H1 (cell line): ENCODE results near the gene RCSD1. TPM values are rescaled to one million over a fixed set of nuclear protein-coding genes. Genes with fewer than 3 reads are reported as not detected.

Source experiments
- CTCF ChIA-PET: fragments of 300-600 bp; sonication (Branson Sonifier 250); formaldehyde crosslinking; loops from one replicate; lab custom pipeline; 2021; ENCODE audit not compliant: partially characterized antibody; lab: Charles Lee
- POLR2A ChIA-PET: fragments of 300-600 bp; sonication (Branson Sonifier 250); formaldehyde crosslinking; loops from one replicate; lab custom pipeline; 2021; ENCODE audit warnings: inconsistent platforms; ENCODE audit not compliant: partially characterized antibody; lab: Charles Lee
- DNase-seq, 2 experiments: peaks; one replicate each; pipeline versions ENCODE4 v3.0.0 to v3.0.0-alpha.2; 2010 to 2022; ENCODE audit warnings: low spot score in 2 of 2, low read depth in 1 of 2, mixed read lengths in 1 of 2
- FAIRE-seq: peaks from 2 replicates; lab custom pipeline; 2011; peaks lifted over from hg19 to GRCh38; lab: Jason Lieb, UNC
- H2AFZ ChIP-seq: 2 replicates; pipeline ENCODE4 v1.8.1; 2012; ENCODE audit warnings: low read length, inconsistent platforms
- H2AK5ac ChIP-seq: 2 replicates; pipeline ENCODE4 v1.6.1; 2013; ENCODE audit warnings: low read depth, low read length
- H2BK120ac ChIP-seq: replicated peaks from 2 replicates; pipeline ENCODE3; 2013; ENCODE audit warnings: low read depth, low read length, inconsistent platforms
- H2BK12ac ChIP-seq: 2 replicates; pipeline ENCODE4 v1.6.1; 2013; ENCODE audit warnings: low read depth, low read length
- H2BK15ac ChIP-seq: 2 replicates; pipeline ENCODE4 v1.6.1; 2013; ENCODE audit warnings: low read length
- H2BK20ac ChIP-seq: 2 replicates; pipeline ENCODE4 v1.6.1; 2013; ENCODE audit warnings: low read length
- H2BK5ac ChIP-seq: 2 replicates; pipeline ENCODE4 v1.6.1; 2013; ENCODE audit warnings: low read depth, low read length
- H3K14ac ChIP-seq: 2 replicates; pipeline ENCODE4 v1.6.1; 2013; ENCODE audit warnings: inconsistent platforms; ENCODE audit not compliant: insufficient read length
- H3K18ac ChIP-seq: 2 replicates; pipeline ENCODE4 v1.6.1; 2013; ENCODE audit warnings: low read length; ENCODE audit errors: extremely low read depth
- H3K23ac ChIP-seq: 2 replicates; pipeline ENCODE4 v1.6.1; 2013; ENCODE audit warnings: inconsistent platforms; ENCODE audit not compliant: insufficient read length
- H3K23me2 ChIP-seq: 2 replicates; pipeline ENCODE4 v1.6.1; 2013; ENCODE audit warnings: low read depth, low read length
- H3K27ac ChIP-seq: 2 replicates; pipeline ENCODE4 v1.6.1; 2011; ENCODE audit warnings: low read depth, low read length, inconsistent platforms
- H3K27me3 ChIP-seq, 4 experiments: replicated peaks in 1 of 4; 1 replicate in 1 of 4; 2 replicates in 3 of 4; pipeline versions ENCODE4 v1.6.1 to v1.8.1; 2011 to 2013; ENCODE audit warnings: low read length in 3 of 4, mild to moderate bottlenecking in 3 of 4, inconsistent platforms in 2 of 4, mixed read lengths in 2 of 4, moderate library complexity in 1 of 4; ENCODE audit not compliant: control insufficient read depth in 3 of 4, insufficient read depth in 3 of 4; ENCODE audit errors: extremely low read depth in 1 of 4
- H3K36me3 ChIP-seq, 4 experiments: 2 replicates each; pipeline versions ENCODE4 v1.6.1 to v1.8.1; 2011 to 2013; ENCODE audit warnings: mild to moderate bottlenecking in 4 of 4, low read length in 3 of 4, moderate library complexity in 2 of 4, control low read depth in 1 of 4, inconsistent platforms in 1 of 4; ENCODE audit not compliant: insufficient read depth in 4 of 4, control insufficient read depth in 2 of 4
- H3K4ac ChIP-seq: replicated peaks from 2 replicates; pipeline ENCODE3; 2013; ENCODE audit warnings: low read length, low read depth, mixed read lengths, inconsistent platforms; ENCODE audit not compliant: insufficient read length
- H3K4me1 ChIP-seq, 4 experiments: replicated peaks in 1 of 4; 1 replicate in 1 of 4; 2 replicates in 3 of 4; pipeline versions ENCODE4 v1.6.1 to v1.8.1; 2011 to 2013; ENCODE audit warnings: low read length in 3 of 4, inconsistent platforms in 2 of 4, mixed read lengths in 1 of 4; ENCODE audit not compliant: insufficient read depth in 4 of 4, control insufficient read depth in 3 of 4
- H3K4me2 ChIP-seq, 2 experiments: 2 replicates each; pipeline versions ENCODE4 v1.6.1 to v1.8.1; 2011 to 2013; ENCODE audit warnings: low read depth in 2 of 2, low read length in 2 of 2, control low read depth in 1 of 2, inconsistent platforms in 1 of 2, mild to moderate bottlenecking in 1 of 2; ENCODE audit not compliant: insufficient read depth in 1 of 2
- H3K4me3 ChIP-seq, 4 experiments: fragments of 200-600, 300-600 bp in 1 of 4; sonication (generic), shearing (Covaris generic), sonication (Bioruptor Twin) in 1 of 4; 2 replicates each; pipeline versions ENCODE4 v1.5.1 to v1.8.1; 2011 to 2016; ENCODE audit warnings: low read length in 4 of 4, low read depth in 3 of 4, control low read depth in 2 of 4, inconsistent platforms in 2 of 4, mild to moderate bottlenecking in 2 of 4, mixed read lengths in 1 of 4, moderate library complexity in 1 of 4; ENCODE audit not compliant: insufficient read depth in 2 of 4; ENCODE audit errors: extremely low read depth in 1 of 4
- H3K56ac ChIP-seq: replicated peaks from 2 replicates; pipeline ENCODE3; 2013; ENCODE audit warnings: low read depth, mild to moderate bottlenecking, mixed read lengths, low read length, inconsistent platforms; ENCODE audit not compliant: insufficient read length
- H3K79me1 ChIP-seq: 2 replicates; pipeline ENCODE4 v1.6.1; 2013; ENCODE audit warnings: low read depth, low read length, control low read depth
- H3K79me2 ChIP-seq, 2 experiments: 2 replicates each; pipeline versions ENCODE4 v1.6.1 to v1.8.1; 2012 to 2013; ENCODE audit warnings: low read length in 2 of 2, mild to moderate bottlenecking in 2 of 2, inconsistent platforms in 1 of 2; ENCODE audit not compliant: insufficient read depth in 2 of 2, control insufficient read depth in 1 of 2
- H3K9ac ChIP-seq, 4 experiments: replicated peaks in 1 of 4; 1 replicate in 1 of 4; 2 replicates in 3 of 4; pipeline versions ENCODE4 v1.6.1 to v1.8.1; 2011 to 2013; ENCODE audit warnings: low read depth in 3 of 4, low read length in 3 of 4, control low read depth in 2 of 4, mild to moderate bottlenecking in 2 of 4, moderate library complexity in 2 of 4, inconsistent platforms in 1 of 4; ENCODE audit errors: extremely low read depth in 1 of 4
- H3K9me3 ChIP-seq, 2 experiments: 2 replicates each; pipeline versions ENCODE4 v1.6.1 to v1.8.1; 2012 to 2013; ENCODE audit warnings: mild to moderate bottlenecking in 2 of 2, moderate library complexity in 2 of 2, control low read depth in 1 of 2, inconsistent platforms in 1 of 2, low read depth in 1 of 2, low read length in 1 of 2, mixed read lengths in 1 of 2; ENCODE audit not compliant: insufficient read depth in 2 of 2
- H4K20me1 ChIP-seq, 2 experiments: replicated peaks in 1 of 2; 2 replicates each; pipeline versions ENCODE3 to v1.8.1; 2011 to 2013; ENCODE audit warnings: inconsistent platforms in 2 of 2, low read length in 2 of 2, mild to moderate bottlenecking in 1 of 2; ENCODE audit not compliant: insufficient read depth in 2 of 2, control insufficient read depth in 1 of 2
- H4K5ac ChIP-seq: 2 replicates; pipeline ENCODE4 v1.6.1; 2013; ENCODE audit warnings: low read length, low read depth, mixed read lengths, inconsistent platforms; ENCODE audit not compliant: insufficient read length
- H4K8ac ChIP-seq: 2 replicates; pipeline ENCODE4 v1.8.0; 2013; ENCODE audit warnings: mild to moderate bottlenecking, moderate library complexity, low read length, inconsistent platforms; ENCODE audit not compliant: insufficient read depth; ENCODE audit errors: extremely low read depth
- H4K91ac ChIP-seq: replicated peaks from 2 replicates; pipeline ENCODE3; 2013; ENCODE audit warnings: low read length, mixed read lengths, inconsistent platforms; ENCODE audit not compliant: insufficient read length
- CHD1 ChIP-seq: IDR thresholded peaks from 2 replicates; pipeline ENCODE4 v1.6.1; 2012; ENCODE audit warnings: low read depth, low read length, improper control_type of control experiment
- E2F6 ChIP-seq: IDR thresholded peaks from 2 replicates; pipeline ENCODE4 v1.6.1; 2012; ENCODE audit warnings: inconsistent platforms
- EGR1 ChIP-seq: IDR thresholded peaks from 2 replicates; pipeline ENCODE4 v1.6.1; 2011; ENCODE audit warnings: low read depth, low read length, borderline replicate concordance
- FOSL1 ChIP-seq: IDR thresholded peaks from 2 replicates; pipeline ENCODE4 v1.6.1; 2011; ENCODE audit warnings: mild to moderate bottlenecking, low read depth, low read length, moderate library complexity; ENCODE audit not compliant: insufficient read depth
- NRF1 ChIP-seq: IDR thresholded peaks from 2 replicates; pipeline ENCODE4 v1.6.1; 2011; ENCODE audit warnings: mild to moderate bottlenecking, low read depth, low read length, improper control_type of control experiment
- RFX5 ChIP-seq: IDR thresholded peaks from 2 replicates; pipeline ENCODE4 v1.6.1; 2011; ENCODE audit warnings: low read depth, low read length, improper control_type of control experiment, borderline replicate concordance
- SAP30 ChIP-seq: fragments of 300-600 bp; sonication (generic); IDR thresholded peaks from 2 replicates; pipeline ENCODE4 v1.7.1; 2012; ENCODE audit warnings: low read length, moderate library complexity, mild to moderate bottlenecking, inconsistent platforms; ENCODE audit not compliant: insufficient read depth, insufficient replicate concordance
- TAF7 ChIP-seq: optimal IDR thresholded peaks from 2 replicates; pipeline ENCODE3; 2011; ENCODE audit warnings: low read depth, mild to moderate bottlenecking, inconsistent platforms, low read length, moderate library complexity, borderline replicate concordance
- ZNF274 ChIP-seq: IDR thresholded peaks from 2 replicates; pipeline ENCODE4 v1.7.0; 2012; ENCODE audit warnings: low read length, borderline replicate concordance; ENCODE audit errors: extremely low read depth
- WGBS, 2 experiments: shearing (Covaris generic) in 1 of 2; methylation state at CpG; one replicate each; pipeline versions ENCODE4 v1.1.6 to v1.1.7; 2013 to 2015; ENCODE audit warnings: low lambda C conversion rate in 2 of 2, mixed read lengths in 2 of 2, inconsistent platforms in 1 of 2, low coverage in 1 of 2, missing lambda C conversion rate in 1 of 2; ENCODE audit not compliant: insufficient replicate concordance in 2 of 2, insufficient coverage in 1 of 2, insufficient read length in 1 of 2; ENCODE audit errors: extremely low coverage in 1 of 2, missing lambda C conversion rate in 1 of 2; 5-methylcytosine and 5-hydroxymethylcytosine counted together
- polyA plus RNA-seq, 7 experiments: library from polyadenylated mRNA; depleted of rRNA in 3 of 7; stranded (reverse) in 5 of 7; unstranded in 2 of 7; fragments of >200 nt in 5 of 7; fragments of 200-250 nt in 2 of 7; gene quantifications; 1 replicate in 5 of 7; 2 replicates in 1 of 7; 4 replicates in 1 of 7; pipeline versions ENCODE4 v1.2.1 to v1.2.3, GENCODE V29; 2011 to 2013; ENCODE audit warnings: missing spikeins in 2 of 7, mixed read lengths in 2 of 7
- total RNA-seq: library from RNA; stranded (reverse); fragmentation: NEBNext Ultra II Directional; extraction: Animal tissue kit (Norgen Biotek cat#: 25700); gene quantifications from 2 replicates; pipeline ENCODE4 v1.2.1, GENCODE V29; 2021

The RCSD1 gene
- total and polyA plus RNA-seq, 2 of the 8 experiments (the other 6 are each of a cell fraction or from before 2014, with no cell fraction given) = 0.47 to 0.69 TPM

- Histone ChIP-seq H3K23me2 (no peaks in the 10 kb centered on the region), H3K27me3 (no peaks in the 10 kb centered on the region), H3K23ac (no peak overlapping the region), H3K4me3 (no peak overlapping the region), H3K79me1 (peaks cover 10% of the 10 kb centered on the region), H3K9ac (no peak overlapping the region), H3K36me3 (peaks cover 0 to 9% (median 4%) of the 10 kb centered on the region in 4 experiments; a peak in 4 of 8 replicates), H4K5ac (no peak overlapping the region), H2BK5ac (no peak overlapping the region), H3K9me3 (peaks cover 0 to 4% of the 10 kb centered on the region in 2 experiments; a peak in 1 of 4 replicates), H3K4me2 (no peak overlapping the region), H2BK120ac (no peak overlapping the region), H2AK5ac (no peak overlapping the region), H3K18ac (no peak overlapping the region), H3K27ac (no peak overlapping the region), H4K8ac (no peak overlapping the region), H4K20me1 (peaks cover 1 to 20% of the 10 kb centered on the region in 2 experiments), H3K14ac (no peak overlapping the region), H3K56ac (no peak overlapping the region), H2BK15ac (no peak overlapping the region), H3K79me2 (peaks cover 0 to 75% of the 10 kb centered on the region in 2 experiments; a peak in 2 of 4 replicates), H2BK20ac (no peak overlapping the region), H2AFZ (no peak overlapping the region), H4K91ac (no peak overlapping the region), H3K4ac (no peak overlapping the region), H2BK12ac (no peak overlapping the region), H3K4me1 (peaks cover 0 to 5% (median 1%) of the 10 kb centered on the region in 4 experiments; a peak in 3 of 7 replicates)
- TF ChIP-seq NRF1 = no peak
- TF ChIP-seq CHD1 = no peak
- TF ChIP-seq E2F6 = no peak
- no peak for TF ChIP-seq ZNF274
- TF ChIP-seq SAP30 = no peak
- TF ChIP-seq EGR1 = no peak
- TF ChIP-seq TAF7 = no peak
- no peak for TF ChIP-seq RFX5
- no peak for TF ChIP-seq FOSL1
- CTCF ChIA-PET = interaction anchor here (0.6 kb wide), 1 partner anchor 1365 kb away, joined by 3 read pairs; no protein-coding TSS in a partner anchor
- WGBS, 2 experiments = 79% methylated on average over 1 of the region's 1 CpG; no CpG with 5 or more reads in 1 of the 2 experiments
- FAIRE-seq (no peak), DNase-seq (no peak)
- POLR2A ChIA-PET = no interaction called here
Observed at GRCh38 chr1:167734841-167735240, 104.8 kb downstream of the RCSD1 start.
